SK-N-SH treated with all-trans-retinoic acid at 6 μM for 48 hours (cell line): ENCODE results near the gene IRX2.

Experiments used
- ATAC-seq: fragments of 200-7000 bp; cut with Tn5 transposase; 3 replicates; pipeline ENCODE4 v1.9.1; 2020; ENCODE audit warnings: mild to moderate bottlenecking, moderate library complexity
- ARNTL ChIP-seq: fragments of 450-650 bp; formaldehyde crosslinking; IDR thresholded peaks from 2 replicates; pipeline ENCODE4 v1.5.0; 2020; ENCODE audit warnings: low read depth, mild to moderate bottlenecking, moderate library complexity, borderline replicate concordance
- CREB5 ChIP-seq: fragments of 250-450 bp; sonication (Bioruptor Pico); IDR thresholded peaks from 2 replicates; pipeline ENCODE4 v1.5.1; 2020; ENCODE audit warnings: low read depth, mild to moderate bottlenecking, moderate library complexity
- CSRNP3 ChIP-seq: fragments of 250-450 bp; sonication (Bioruptor Pico); IDR thresholded peaks from 2 replicates; pipeline ENCODE4 v1.5.1; 2021; ENCODE audit warnings: mild to moderate bottlenecking, moderate library complexity
- ISL1 ChIP-seq: fragments of 250-450 bp; sonication (Bioruptor Pico); IDR thresholded peaks from 2 replicates; pipeline ENCODE4 v2.1.2; 2022; ENCODE audit warnings: mild to moderate bottlenecking, moderate library complexity
- OSR1 ChIP-seq: fragments of 250-450 bp; sonication (Bioruptor Pico); IDR thresholded peaks from 2 replicates; pipeline ENCODE4 v1.8.0; 2022; ENCODE audit warnings: moderate library complexity, mild to moderate bottlenecking, inconsistent platforms
- PATZ1 ChIP-seq: fragments of 250-450 bp; sonication (Bioruptor Pico); IDR thresholded peaks from 2 replicates; pipeline ENCODE4 v1.8.0; 2020; ENCODE audit warnings: mild to moderate bottlenecking, moderate library complexity, borderline replicate concordance
- POU6F1 ChIP-seq: fragments of 250-450 bp; sonication (Bioruptor Pico); IDR thresholded peaks from 2 replicates; pipeline ENCODE4 v1.8.0; 2021; ENCODE audit warnings: low read depth, mild to moderate bottlenecking, moderate library complexity, borderline replicate concordance
- RARB ChIP-seq: fragments of 250-450 bp; sonication (Bioruptor Pico); IDR thresholded peaks from 2 replicates; pipeline ENCODE4 v1.8.0; 2021; ENCODE audit warnings: mild to moderate bottlenecking, moderate library complexity
- SNAI2 ChIP-seq: fragments of 250-450 bp; sonication (Bioruptor Pico); IDR thresholded peaks from 2 replicates; pipeline ENCODE4 v1.5.0; 2020; ENCODE audit warnings: mild to moderate bottlenecking, moderate library complexity
- ZC3H10 ChIP-seq: fragments of 250-450 bp; sonication (Bioruptor Pico); IDR thresholded peaks from 2 replicates; pipeline ENCODE4 v1.5.1; 2021; ENCODE audit warnings: mild to moderate bottlenecking, moderate library complexity
- ZFP3 ChIP-seq: fragments of 250-450 bp; sonication (Bioruptor Pico); IDR thresholded peaks from 2 replicates; pipeline ENCODE4 v1.5.0; 2020; ENCODE audit warnings: mild to moderate bottlenecking, moderate library complexity
- ZNF565 ChIP-seq: fragments of 450-650 bp; formaldehyde crosslinking; conservative IDR thresholded peaks from 2 replicates; pipeline ENCODE4 v1.5.0; 2020; ENCODE audit warnings: low read depth, mild to moderate bottlenecking, moderate library complexity
- ZNF70 ChIP-seq: fragments of 450-650 bp; formaldehyde crosslinking; IDR thresholded peaks from 2 replicates; pipeline ENCODE4 v1.5.0; 2020; ENCODE audit warnings: mild to moderate bottlenecking, moderate library complexity
- ZNF8 ChIP-seq: fragments of 450-650 bp; formaldehyde crosslinking; IDR thresholded peaks from 2 replicates; pipeline ENCODE4 v1.5.0; 2020; ENCODE audit warnings: mild to moderate bottlenecking, moderate library complexity

IRX2 gene

GRCh38 chr5:2757563-2758351 lies 6.3 kb upstream of the IRX2 start (continued):
- TF ChIP-seq CSRNP3 (no peak), OSR1 (CRISPR knock-in tag) (no peak), ZNF565 (CRISPR knock-in tag) (no peak), ZFP3 (CRISPR knock-in tag) (no peak), ZC3H10 (CRISPR knock-in tag) (no peak), SNAI2 (CRISPR knock-in tag) (no peak)

- TF ChIP-seq CSRNP3 (no peak), OSR1 (CRISPR knock-in tag) (no peak), ZFP3 (CRISPR knock-in tag) (no peak), ZNF70 (CRISPR knock-in tag) (no peak), ZNF565 (CRISPR knock-in tag) (no peak)
- no peak for ATAC-seq
Observed at GRCh38 chr5:2756211-2757152, 5.0 kb upstream of the IRX2 start.

- no peak for ATAC-seq
Observed at GRCh38 chr5:2755681-2756171, 4.2 kb upstream of the IRX2 start.

GRCh38 chr5:2755076-2755680 lies 3.7 kb upstream of the IRX2 start:
- no peak for ATAC-seq

More at GRCh38 chr5:2755681-2756171, 4.2 kb upstream of the IRX2 start:
- no peak for TF ChIP-seq ZNF8 (CRISPR knock-in tag)

More at GRCh38 chr5:2755076-2755680, 3.7 kb upstream of the IRX2 start:
- no peak for TF ChIP-seq CSRNP3
- TF ChIP-seq CREB5 = no peak
- no peak for TF ChIP-seq ZNF8 (CRISPR knock-in tag)
- TF ChIP-seq ISL1 (CRISPR knock-in tag) = no peak
- TF ChIP-seq RARB = no peak
- no peak for TF ChIP-seq PATZ1
- TF ChIP-seq POU6F1 = no peak
- no peak for TF ChIP-seq ARNTL (CRISPR knock-in tag)
